Panc1 (cell line): Measurements from ENCODE around the gene OOSP3. TPM values are rescaled to one million over a fixed set of nuclear protein-coding genes. Genes with fewer than 3 reads are reported as not detected.
A peak's percentile ranks its signal among the peaks of the same experiment; 100 is the strongest.

Experiments used
- ATAC-seq: fragments of 200-7000 bp; cut with Tn5 transposase; 2 replicates; pipeline ENCODE4 v1.9.1; 2020; ENCODE audit warnings: mild to moderate bottlenecking, moderate library complexity
- BruUV-seq: library from RNA; stranded (reverse); fragments of 400-500 nt; replicated peaks from 2 replicates; lab custom pipeline; 2021; lab: Mats Ljungman, UMichigan
- CTCF ChIA-PET: fragments of 300-600 bp; sonication (Branson Sonifier 250); formaldehyde crosslinking; loops from one replicate; lab custom pipeline; 2022; ENCODE audit warnings: antibody characterized with exemption; lab: Charles Lee
- POLR2A ChIA-PET: fragments of 300-600 bp; sonication (Branson Sonifier 250); formaldehyde crosslinking; loops from one replicate; lab custom pipeline; 2022; ENCODE audit warnings: antibody characterized with exemption; lab: Charles Lee
- DNase-seq: peaks from one replicate; pipeline ENCODE4 v3.0.0-alpha.2; 2010; ENCODE audit warnings: low read depth, low spot score
- H3K27ac ChIP-seq: 2 replicates; pipeline ENCODE4 v1.5.1; 2011; ENCODE audit warnings: mild to moderate bottlenecking, low read length, inconsistent platforms
- H3K27me3 ChIP-seq: fragments of 200-500 bp; sonication (Bioruptor generic); 2 replicates; pipeline ENCODE4 v1.6.0; 2014; ENCODE audit warnings: low read length, inconsistent platforms; ENCODE audit not compliant: control insufficient read depth, insufficient read depth
- H3K36me3 ChIP-seq: fragments of 200-500 bp; sonication (Bioruptor generic); 2 replicates; pipeline ENCODE4 v1.5.1; 2014; ENCODE audit warnings: inconsistent platforms, mild to moderate bottlenecking, low read length, moderate library complexity; ENCODE audit not compliant: control insufficient read depth, insufficient read depth
- H3K4me1 ChIP-seq: 2 replicates; pipeline ENCODE4 v1.5.1; 2011; ENCODE audit warnings: inconsistent platforms, mild to moderate bottlenecking, low read length, moderate library complexity; ENCODE audit not compliant: control insufficient read depth, insufficient read depth
- H3K4me3 ChIP-seq, 2 experiments: 2 replicates each; pipeline ENCODE4 v1.5.1; 2011 to 2012; ENCODE audit warnings: low read depth in 2 of 2, low read length in 2 of 2, mild to moderate bottlenecking in 2 of 2, inconsistent platforms in 1 of 2, moderate library complexity in 1 of 2
- H3K9me3 ChIP-seq: fragments of 200-500 bp; sonication (Bioruptor generic); 2 replicates; pipeline ENCODE4 v1.5.1; 2014; ENCODE audit warnings: low read depth, mild to moderate bottlenecking, inconsistent platforms, low read length, moderate library complexity; ENCODE audit not compliant: control insufficient read depth, insufficient read depth
- CTCF ChIP-seq: fragments of 450-650 bp; IDR thresholded peaks from 2 replicates; pipeline ENCODE4 v1.5.1; 2017; ENCODE audit warnings: mild to moderate bottlenecking
- POLR2AphosphoS5 ChIP-seq: IDR thresholded peaks from 2 replicates; pipeline ENCODE4 v1.6.1; 2012; ENCODE audit warnings: mild to moderate bottlenecking, low read depth, low read length, moderate library complexity
- REST ChIP-seq, 2 experiments: IDR thresholded peaks; 2 replicates each; pipeline ENCODE4 v1.6.1; 2011 to 2012; ENCODE audit warnings: low read depth in 2 of 2, control low read depth in 1 of 2, low read length in 1 of 2, mild to moderate bottlenecking in 1 of 2, moderate library complexity in 1 of 2; ENCODE audit not compliant: insufficient read depth in 1 of 2
- SIN3A ChIP-seq: IDR thresholded peaks from 2 replicates; pipeline ENCODE4 v1.6.1; 2012; ENCODE audit warnings: low read depth, mild to moderate bottlenecking, low read length, moderate library complexity, borderline replicate concordance; ENCODE audit not compliant: insufficient read depth
- TCF7L2 ChIP-seq: IDR thresholded peaks from 2 replicates; pipeline ENCODE4 v1.6.1; 2011; ENCODE audit warnings: mild to moderate bottlenecking, low read depth, low read length, inconsistent platforms
- in situ Hi-C: cut with HindIII; loops from 2 replicates; pipeline ENCODE4 v1.10.0; 2016; ENCODE audit warnings: low sequenced_read_pairs, low pct_unique_long_range_greater_than_20kb
- intact Hi-C: fragments of 100-400 bp; cut with micrococcal nuclease; formaldehyde crosslinking; loops from one replicate; pipeline ENCODE4 v1.10.0; 2022; ENCODE audit not compliant: unreplicated experiment
- total RNA-seq: library from RNA; stranded (reverse); gene quantifications from one replicate; pipeline ENCODE4 v1.2.1, GENCODE V29; 2021; ENCODE audit not compliant: unreplicated experiment

The OOSP3 gene
- total RNA-seq, 1 experiment from 2014 or later: not detected

DNA sequence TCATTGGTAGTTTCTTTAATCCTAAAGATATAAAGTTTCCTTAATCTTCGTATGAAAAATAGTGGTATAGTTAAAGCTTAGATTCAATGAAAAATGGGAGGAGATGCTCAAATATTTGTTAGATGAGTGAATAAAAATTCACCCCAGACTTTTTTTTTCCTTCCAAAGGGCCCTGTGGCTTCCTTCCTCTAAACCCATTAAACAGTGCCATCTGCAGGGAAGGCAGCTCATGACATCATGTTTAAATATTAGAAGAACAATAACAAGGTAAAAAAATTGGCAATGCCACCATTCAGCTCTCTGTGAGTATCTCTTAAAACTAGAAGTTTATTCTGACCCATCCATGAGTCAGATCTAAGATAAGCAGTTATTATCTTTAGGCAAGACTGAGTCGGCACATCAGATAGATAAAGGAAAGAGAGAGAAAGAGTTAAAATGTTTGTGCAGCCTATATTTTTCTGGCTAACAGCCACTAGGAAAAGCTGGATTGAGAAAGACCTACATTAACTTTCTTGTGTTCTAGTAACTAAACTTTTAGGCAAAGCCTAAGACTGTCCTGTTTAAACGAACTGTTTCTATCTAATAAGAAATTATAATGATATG is 40.5 kb downstream of the OOSP3 start:
- ATAC-seq (no peak), DNase-seq (no peak)
- Histone ChIP-seq H3K27me3 (no peaks in the 10 kb centered on the region), H3K36me3 (no peaks in the 10 kb centered on the region), H3K4me3 (no peak overlapping the region), H3K9me3 (peaks cover 4% of the 10 kb centered on the region; the same call in 1 of the 2 replicates), H3K4me1 (no peaks in the 10 kb centered on the region), H3K27ac (no peak overlapping the region)
- intact Hi-C loops (loop anchor here (2.0 kb wide), 1 partner anchor 96 kb away; no protein-coding TSS in a partner anchor), in situ Hi-C loops (no loop called here)
- POLR2A ChIA-PET: interaction anchor here (0.6 kb wide), 1 partner anchor 103 kb away, joined by 3 read pairs; no protein-coding TSS in a partner anchor
- BruUV-seq: no TSS peak
- CTCF ChIA-PET: interaction anchor here (0.5 to 1.2 kb wide), 4 partner anchors 22 to 269 kb away, joined by 3 to 6 read pairs (median 4); no protein-coding TSS in a partner anchor
- TF ChIP-seq REST (IDR thresholded peaks at IDR 0.05; ENCODE audit: insufficient read depth in 1 of 2, low read depth in 2 of 2, low read length in 1 of 2) (no peak), POLR2AphosphoS5 (no peak), SIN3A (no peak), CTCF (peak; percentile 64; the same call in 1 of the 2 replicates), TCF7L2 (no peak)

DNA sequence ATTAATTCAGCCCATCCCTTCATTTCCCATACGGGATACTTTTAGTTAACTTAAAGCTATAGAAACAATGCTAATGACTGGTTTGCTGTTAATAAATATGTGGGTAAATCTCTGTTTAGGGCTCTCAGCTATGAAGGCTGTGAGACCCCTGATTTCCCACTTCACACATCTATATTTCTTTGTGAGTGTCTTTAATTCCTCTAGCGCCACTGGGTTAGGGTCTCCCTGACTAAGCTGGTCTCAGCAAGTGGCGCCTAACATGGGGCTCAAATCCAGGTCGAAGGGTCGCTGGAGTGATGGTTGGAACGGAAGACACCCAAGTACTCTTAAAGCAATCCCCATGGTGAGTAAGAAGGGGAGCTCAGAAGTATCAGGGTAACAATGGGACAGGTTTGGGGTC is 45.2 kb downstream of the OOSP3 start:
- intact Hi-C loops: no loop called here
- ATAC-seq (no peak), DNase-seq (no peak)
- no TSS peak for BruUV-seq
- ChIA-PET CTCF (no interaction called here), POLR2A (no interaction called here)
- Histone ChIP-seq H3K4me3 (no peak overlapping the region), H3K27me3 (no peaks in the 10 kb centered on the region), H3K27ac (no peak overlapping the region), H3K36me3 (no peaks in the 10 kb centered on the region), H3K9me3 (peaks cover 4% of the 10 kb centered on the region; the same call in 1 of the 2 replicates), H3K4me1 (no peaks in the 10 kb centered on the region)
- in situ Hi-C loops: no loop called here
- TF ChIP-seq CTCF (no peak), TCF7L2 (no peak), SIN3A (no peak), POLR2AphosphoS5 (no peak), REST (IDR thresholded peaks at IDR 0.05; ENCODE audit: insufficient read depth in 1 of 2, low read depth in 2 of 2, low read length in 1 of 2) (no peak)
